Glomerular visceral epithelial cell (primary cell): ENCODE data around the gene KCND3.

Source experiments
- DNase-seq: peaks from one replicate; pipeline ENCODE4 v3.0.0-alpha.2; 2016; ENCODE audit errors: extremely low spot score

The KCND3 gene

GRCh38 chr1:111920221-111921024, 69.0 kb downstream of the KCND3 start:
- DNase-seq, result no peak

GRCh38 chr1:111911776-111912515, 77.5 kb downstream of the KCND3 start:
- no peak for DNase-seq

DNA sequence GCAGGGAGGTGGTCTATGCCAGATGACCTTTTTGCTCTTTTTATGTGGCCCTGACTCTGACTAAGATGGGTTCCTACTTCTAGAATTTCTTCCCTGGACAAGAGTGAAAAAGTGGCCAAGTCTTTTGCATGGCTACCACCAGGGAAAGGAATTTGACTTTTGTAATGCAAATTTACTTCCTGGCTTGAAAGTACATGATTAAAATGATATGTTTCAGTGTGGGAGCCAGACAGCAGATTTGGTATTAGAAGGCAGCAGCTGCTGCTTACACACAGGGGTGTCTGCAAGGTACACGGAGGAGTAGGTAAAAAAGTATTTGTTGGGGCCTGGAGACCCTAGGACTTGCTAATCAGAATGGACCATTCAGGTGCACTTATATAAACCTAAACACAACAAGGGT, 78.4 kb downstream of the KCND3 start:
- DNase-seq, result no peak

DNA sequence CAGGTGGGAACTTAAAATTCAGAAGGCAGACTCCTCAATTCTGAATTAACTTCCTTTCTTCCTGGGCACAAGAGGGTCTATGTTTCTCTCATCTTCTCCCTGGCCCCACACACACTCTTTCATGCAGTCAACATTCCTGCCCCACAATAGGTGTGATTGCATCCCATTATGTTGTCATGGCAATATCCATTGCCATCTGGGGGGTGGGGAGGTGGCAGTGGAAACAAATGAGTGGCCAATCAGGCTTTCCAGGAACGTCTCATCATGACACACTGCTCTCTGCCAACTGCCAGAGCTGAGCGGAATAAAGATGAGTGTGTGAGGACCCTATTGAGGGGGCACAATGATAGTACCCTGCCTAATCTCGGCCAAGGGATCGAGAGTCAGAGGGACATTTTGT, 80.4 kb downstream of the KCND3 start:
- no peak for DNase-seq

DNA sequence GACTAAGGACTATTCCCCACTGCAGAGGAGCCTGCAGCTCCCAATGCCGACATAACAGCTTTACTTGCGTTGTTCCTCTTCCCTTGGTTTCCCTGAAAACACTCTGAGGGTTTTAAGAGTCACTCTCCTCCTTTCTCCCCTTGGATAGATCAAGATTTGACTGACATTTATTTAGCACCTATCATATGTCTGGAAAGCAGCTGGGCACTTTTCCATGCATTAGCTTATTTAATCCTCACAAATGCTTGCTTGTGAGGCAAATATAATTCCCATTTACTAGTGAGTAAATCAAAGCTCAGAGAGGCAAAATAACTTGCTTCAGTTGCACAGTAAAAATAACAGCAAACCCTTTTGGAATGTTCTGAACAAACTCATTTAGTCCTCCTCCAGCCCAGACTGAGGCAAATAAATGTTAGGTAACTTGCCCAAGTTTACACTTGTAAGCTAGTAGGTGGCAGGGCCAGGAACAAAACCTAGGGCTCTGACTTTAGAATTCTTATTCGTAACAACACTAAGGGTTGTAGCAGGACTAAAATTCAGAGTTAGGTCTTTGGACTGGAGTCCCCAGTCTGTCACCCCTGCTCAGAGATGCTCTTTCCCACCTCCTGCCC, 81.4 kb downstream of the KCND3 start:
- DNase-seq, result no peak

- DNase-seq, result no peak
Measured at GRCh38 chr1:111907321-111907720, 82.1 kb downstream of the KCND3 start.

- DNase-seq, result no peak
Measured at GRCh38 chr1:111906816-111907215, 82.7 kb downstream of the KCND3 start.

DNA sequence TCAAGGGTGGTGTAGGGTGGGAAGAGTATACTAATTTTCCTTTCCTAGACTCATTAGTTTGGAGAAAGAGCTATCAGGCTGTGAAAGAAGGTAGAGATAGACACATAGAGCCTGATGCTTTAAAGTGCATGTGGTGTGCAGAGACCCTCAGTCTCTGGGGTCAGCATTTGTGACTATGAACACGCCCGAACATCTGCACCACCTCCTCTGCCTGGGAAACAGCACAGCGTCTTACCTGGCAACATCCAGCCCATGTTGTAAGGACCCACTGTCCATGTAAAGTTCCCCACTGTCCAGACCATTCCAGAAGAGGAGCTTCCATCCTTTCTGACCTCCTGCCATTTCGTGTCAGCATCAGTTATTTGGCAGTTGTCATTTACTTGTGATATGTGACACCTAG, 83.4 kb downstream of the KCND3 start:
- no peak for DNase-seq

DNA sequence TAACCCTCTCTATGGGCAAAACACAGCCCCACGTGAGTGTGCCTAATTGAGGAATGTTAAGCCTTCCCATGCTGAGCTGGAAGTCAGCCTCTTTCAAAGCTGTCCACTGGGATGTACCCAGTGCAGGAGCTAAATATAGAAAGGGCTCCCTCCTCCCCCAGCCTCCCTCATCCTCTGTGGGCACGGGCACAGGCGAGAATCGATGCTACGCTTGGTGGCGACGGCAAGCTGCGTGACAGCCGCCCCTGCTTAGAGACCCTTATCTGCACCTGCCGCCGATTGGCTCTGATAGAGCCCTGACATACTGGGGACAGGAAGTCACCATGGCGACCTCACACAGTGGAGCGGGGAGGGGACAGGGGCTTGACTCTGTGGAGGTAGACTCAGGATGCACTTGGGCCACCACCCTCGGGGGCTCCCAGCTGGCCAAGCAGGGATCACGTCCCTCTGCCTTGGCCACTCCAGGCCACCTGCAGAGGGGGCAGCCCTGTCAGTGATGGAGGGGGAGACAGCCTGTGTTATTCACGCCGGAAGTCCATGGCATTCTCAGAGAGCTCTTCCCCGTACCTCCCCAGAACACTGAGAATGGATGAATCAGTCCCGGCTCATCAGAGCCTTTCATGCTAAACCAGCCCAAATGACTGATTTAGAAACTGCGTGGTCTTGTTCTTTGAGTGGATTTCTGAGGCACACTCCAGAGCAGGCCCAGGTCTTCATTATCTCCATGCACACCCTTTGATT, 84.8 kb downstream of the KCND3 start:
- no peak for DNase-seq

- no peak for DNase-seq
Measured at GRCh38 chr1:111903871-111904449, 85.5 kb downstream of the KCND3 start.

GRCh38 chr1:111903148-111903870, 86.2 kb downstream of the KCND3 start:
- DNase-seq, result no peak

- DNase-seq, result no peak
Measured at GRCh38 chr1:111895469-111895868, 94.0 kb downstream of the KCND3 start.

DNA sequence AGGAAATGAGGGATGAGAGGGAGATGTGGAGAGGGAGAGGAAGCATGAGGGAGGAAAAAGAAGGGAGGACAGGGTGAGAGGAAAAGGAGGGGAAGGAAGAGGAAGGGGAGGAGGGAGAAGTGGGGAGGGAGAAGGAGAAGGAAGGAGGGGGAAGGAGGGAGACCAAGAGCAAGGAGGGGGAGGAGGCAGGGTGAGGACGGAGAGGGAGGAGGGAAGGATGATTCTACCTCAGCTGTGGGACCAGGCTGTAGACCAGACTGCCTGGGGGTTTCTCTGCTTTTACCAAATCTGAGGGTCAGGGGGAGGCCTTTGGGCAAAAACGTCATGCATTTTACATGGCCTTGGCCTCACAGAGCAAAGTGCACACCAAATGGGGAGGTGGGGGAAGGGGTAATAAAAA, 94.5 kb downstream of the KCND3 start:
- DNase-seq, result no peak

DNA sequence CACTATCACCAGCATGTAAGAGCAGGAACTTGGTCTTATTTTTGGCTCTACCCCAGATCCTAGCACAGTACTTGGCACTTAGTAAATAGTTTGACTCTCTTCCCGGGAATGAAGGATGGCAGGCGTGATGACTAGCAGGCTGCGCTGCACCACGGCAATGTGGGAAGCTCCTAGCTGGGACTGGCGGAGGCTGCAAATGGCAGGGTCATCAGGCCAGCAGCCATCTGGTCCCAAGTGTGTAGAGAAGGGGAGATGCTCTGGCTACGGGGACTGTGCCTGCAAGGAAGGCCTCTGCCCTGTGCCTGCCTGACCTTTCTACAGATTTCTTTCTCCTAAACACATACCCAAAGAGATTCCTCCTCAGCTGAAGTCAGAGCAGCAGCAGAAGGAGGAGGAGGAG, 95.0 kb downstream of the KCND3 start:
- no peak for DNase-seq

DNA sequence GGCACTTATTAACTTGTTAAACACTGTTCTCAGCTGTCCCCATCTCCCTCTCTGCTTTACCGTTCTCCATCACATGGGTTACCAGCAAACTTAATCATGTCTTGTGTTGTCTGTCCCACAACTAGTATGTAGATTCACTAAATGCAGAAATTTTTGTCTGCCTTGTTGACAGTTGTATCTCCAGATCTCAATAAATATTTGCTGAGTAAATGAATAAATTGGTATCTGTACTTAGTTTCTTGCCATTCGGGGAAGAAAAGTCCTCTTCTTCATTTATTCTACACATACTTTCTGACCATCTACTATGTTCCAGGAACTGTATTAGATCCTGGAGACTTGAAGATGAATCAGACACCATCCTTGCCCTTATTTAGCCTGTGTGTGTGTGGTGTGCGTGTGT, 97.9 kb downstream of the KCND3 start:
- DNase-seq, result no peak

GRCh38 chr1:111888740-111889376, 100.6 kb downstream of the KCND3 start:
- no peak for DNase-seq

- no peak for DNase-seq
Measured at GRCh38 chr1:111887875-111888274, 101.6 kb downstream of the KCND3 start.

DNA sequence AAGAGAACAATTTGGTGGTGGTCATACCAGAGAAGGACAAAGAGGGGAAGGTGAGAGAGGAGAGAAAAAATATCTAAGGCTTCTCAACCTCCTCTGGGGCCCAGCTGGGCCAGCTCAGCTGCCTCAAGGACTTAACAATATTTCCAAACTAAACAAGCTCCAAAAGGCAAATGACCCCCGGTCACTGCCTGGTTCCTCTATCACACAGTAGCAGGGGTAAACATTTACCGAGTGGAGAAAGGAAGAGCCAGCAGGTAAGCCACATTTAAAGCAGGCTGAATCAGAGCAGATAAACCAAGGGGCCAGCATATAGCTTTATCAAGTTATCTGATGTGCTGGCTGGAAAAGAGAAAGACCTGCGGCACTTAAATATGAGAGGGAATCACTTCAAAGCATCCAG, 102.1 kb downstream of the KCND3 start:
- DNase-seq, result no peak

DNA sequence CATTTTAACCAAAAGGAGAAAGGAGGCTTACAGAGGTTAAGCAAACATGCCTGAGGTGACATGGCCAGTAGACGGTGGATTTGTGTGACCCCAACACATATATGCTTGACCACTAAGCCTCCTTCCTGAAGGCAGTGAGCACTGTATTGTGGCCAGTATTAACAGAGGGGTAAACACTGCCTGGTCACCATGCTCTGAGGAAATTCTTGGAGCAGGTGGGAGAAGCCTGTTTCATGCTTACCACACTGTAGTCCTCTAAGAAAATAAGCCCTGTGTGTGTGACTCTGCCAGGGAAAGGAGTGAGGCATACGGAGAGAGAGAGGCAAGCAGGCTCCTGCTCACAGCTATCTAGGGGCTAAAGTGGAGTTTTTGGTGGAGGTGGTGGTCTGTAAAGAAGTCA, 102.7 kb downstream of the KCND3 start:
- no peak for DNase-seq

- DNase-seq, result no peak
Measured at GRCh38 chr1:111884772-111885443, 104.6 kb downstream of the KCND3 start.
